Thoracic aorta (tissue), 2 donors: ENCODE data around the gene ACSL6. TPM values are rescaled to one million over a fixed set of nuclear protein-coding genes. Genes with fewer than 3 reads are reported as not detected.

ENCODE experiments used
- ATAC-seq: fragments of 150-250 bp; one replicate; pipeline ENCODE4 v1.8.0; 2017; ENCODE audit warnings: low read depth; ENCODE audit not compliant: insufficient number of reproducible peaks, low FRiP score
- DNase-seq: peaks from one replicate; pipeline ENCODE4 v3.0.0-alpha.2; 2020; ENCODE audit warnings: low spot score
- H3K27ac ChIP-seq, 2 donors: fragments of 200-600 bp; sonication (generic); 1 replicate in 1 of 2; 2 replicates in 1 of 2; pipeline ENCODE4 v1.5.1; 2016; ENCODE audit warnings: mild to moderate bottlenecking in 2 of 2, moderate library complexity in 2 of 2
- H3K27me3 ChIP-seq: fragments of 200-600 bp; sonication (generic); replicated peaks from 2 replicates; pipeline ENCODE4 v1.6.0; 2016; ENCODE audit warnings: mild to moderate bottlenecking; ENCODE audit not compliant: insufficient read depth
- H3K36me3 ChIP-seq: fragments of 200-600 bp; sonication (generic); one replicate; pipeline ENCODE4 v1.5.1; 2016
- H3K4me1 ChIP-seq, 2 donors: fragments of 200-600 bp; sonication (generic); 1 replicate in 1 of 2; 2 replicates in 1 of 2; pipeline versions ENCODE4 v1.5.1 to v1.6.0; 2016; ENCODE audit warnings: low read depth in 2 of 2, mild to moderate bottlenecking in 1 of 2; ENCODE audit not compliant: control insufficient read depth in 1 of 2
- H3K4me3 ChIP-seq: fragments of 200-600 bp; sonication (generic); 2 replicates; pipeline ENCODE4 v1.5.1; 2016; ENCODE audit warnings: mild to moderate bottlenecking
- H3K9me3 ChIP-seq: fragments of 200-600 bp; sonication (generic); 2 replicates; pipeline ENCODE4 v1.5.1; 2016
- total RNA-seq, 2 donors: library from RNA; depleted of rRNA; stranded (reverse); fragments of >200 nt; gene quantifications; one replicate each; pipeline versions ENCODE4 v1.1.0 to v1.2.3, GENCODE V29; 2016
- TF ChIP-seq, protein P1 (sequence below): fragments of 200-600 bp; sonication (generic); IDR thresholded peaks from one replicate; pipeline ENCODE4 v1.5.1; 2019; ENCODE audit warnings: antibody characterized with exemption

The ACSL6 gene
- total RNA-seq, 2 donors from 2014 or later = 1.6 TPM

DNA sequence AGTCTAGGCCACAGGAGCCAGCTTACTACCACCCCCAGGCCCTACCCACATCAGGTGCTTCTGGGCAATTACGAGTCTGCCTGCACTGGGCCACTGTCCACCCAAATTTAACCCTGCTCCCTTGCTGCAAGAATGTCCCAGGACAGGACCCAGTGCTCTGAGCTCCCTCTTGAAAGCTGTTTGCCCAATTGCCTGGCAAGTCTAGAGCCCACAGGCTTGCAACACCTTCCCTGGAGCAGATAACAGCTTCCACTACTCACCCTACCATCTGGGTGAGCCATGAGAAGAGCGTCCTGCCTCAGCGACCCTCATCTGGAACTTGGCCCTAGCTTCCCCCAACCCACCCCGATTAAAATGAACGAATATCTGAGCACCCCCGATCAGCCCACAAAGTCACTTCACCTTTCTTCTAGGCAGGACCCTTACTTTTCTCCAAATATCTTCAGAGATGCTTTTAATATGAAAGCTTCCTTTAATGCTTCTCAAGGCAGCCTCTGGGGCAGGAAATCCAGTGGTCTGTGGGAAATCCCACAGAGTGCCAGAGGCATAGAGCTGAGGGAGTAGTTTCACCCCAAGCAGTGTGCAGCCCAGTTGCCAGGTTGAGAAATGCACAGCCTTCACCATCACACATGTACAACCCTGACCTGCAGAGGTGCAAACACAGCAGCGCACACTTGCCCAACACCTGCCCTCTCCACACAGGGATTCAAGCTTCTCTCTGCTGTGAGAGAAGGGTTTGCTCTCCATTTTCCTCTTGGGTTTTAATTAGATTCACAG, 10.6 kb downstream of the ACSL6 start:
- TF ChIP-seq, protein P1, sequence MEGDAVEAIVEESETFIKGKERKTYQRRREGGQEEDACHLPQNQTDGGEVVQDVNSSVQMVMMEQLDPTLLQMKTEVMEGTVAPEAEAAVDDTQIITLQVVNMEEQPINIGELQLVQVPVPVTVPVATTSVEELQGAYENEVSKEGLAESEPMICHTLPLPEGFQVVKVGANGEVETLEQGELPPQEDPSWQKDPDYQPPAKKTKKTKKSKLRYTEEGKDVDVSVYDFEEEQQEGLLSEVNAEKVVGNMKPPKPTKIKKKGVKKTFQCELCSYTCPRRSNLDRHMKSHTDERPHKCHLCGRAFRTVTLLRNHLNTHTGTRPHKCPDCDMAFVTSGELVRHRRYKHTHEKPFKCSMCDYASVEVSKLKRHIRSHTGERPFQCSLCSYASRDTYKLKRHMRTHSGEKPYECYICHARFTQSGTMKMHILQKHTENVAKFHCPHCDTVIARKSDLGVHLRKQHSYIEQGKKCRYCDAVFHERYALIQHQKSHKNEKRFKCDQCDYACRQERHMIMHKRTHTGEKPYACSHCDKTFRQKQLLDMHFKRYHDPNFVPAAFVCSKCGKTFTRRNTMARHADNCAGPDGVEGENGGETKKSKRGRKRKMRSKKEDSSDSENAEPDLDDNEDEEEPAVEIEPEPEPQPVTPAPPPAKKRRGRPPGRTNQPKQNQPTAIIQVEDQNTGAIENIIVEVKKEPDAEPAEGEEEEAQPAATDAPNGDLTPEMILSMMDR = no peak
- DNase-seq (no peak), ATAC-seq (no peak)
- Histone ChIP-seq H3K36me3 (no peaks in the 10 kb centered on the region), H3K27me3 (no peaks in the 10 kb centered on the region), H3K27ac (no peak overlapping the region), H3K4me3 (no peak overlapping the region), H3K9me3 (no peaks in the 10 kb centered on the region), H3K4me1 (peaks cover 3 to 17% of the 10 kb centered on the region in 2 donors)

GRCh38 chr5:132000241-132000490, 11.3 kb downstream of the ACSL6 start:
- H3K27me3 ChIP-seq = no peaks in the 10 kb centered on the region
- ATAC-seq (no peak), DNase-seq (no peak)
- H3K4me1 ChIP-seq = peaks cover 3 to 17% of the 10 kb centered on the region in 2 donors
- H3K9me3 ChIP-seq = no peaks in the 10 kb centered on the region
- H3K4me3 ChIP-seq = no peak overlapping the region
- H3K36me3 ChIP-seq = no peaks in the 10 kb centered on the region
- no peak overlapping the region for H3K27ac ChIP-seq
- TF ChIP-seq, protein P1 = no peak

GRCh38 chr5:131999441-132000240, 11.8 kb downstream of the ACSL6 start:
- no peak for DNase-seq
- Histone ChIP-seq H3K36me3 (no peaks in the 10 kb centered on the region), H3K27me3 (no peaks in the 10 kb centered on the region), H3K4me3 (no peak overlapping the region), H3K9me3 (no peaks in the 10 kb centered on the region), H3K4me1 (peaks cover 3 to 17% of the 10 kb centered on the region in 2 donors), H3K27ac (no peak overlapping the region)
- TF ChIP-seq, protein P1 = no peak
- ATAC-seq = no peak

- no peaks in the 10 kb centered on the region for H3K36me3 ChIP-seq
- peaks cover 3 to 17% of the 10 kb centered on the region in 2 donors for H3K4me1 ChIP-seq
- H3K4me3 ChIP-seq = no peak overlapping the region
- no peaks in the 10 kb centered on the region for H3K9me3 ChIP-seq
- H3K27me3 ChIP-seq = no peaks in the 10 kb centered on the region
- no peak for DNase-seq
- no peak for ATAC-seq
- no peak overlapping the region for H3K27ac ChIP-seq
- TF ChIP-seq, protein P1 = no peak
Observed at GRCh38 chr5:131999041-131999440, 12.4 kb downstream of the ACSL6 start.

DNA sequence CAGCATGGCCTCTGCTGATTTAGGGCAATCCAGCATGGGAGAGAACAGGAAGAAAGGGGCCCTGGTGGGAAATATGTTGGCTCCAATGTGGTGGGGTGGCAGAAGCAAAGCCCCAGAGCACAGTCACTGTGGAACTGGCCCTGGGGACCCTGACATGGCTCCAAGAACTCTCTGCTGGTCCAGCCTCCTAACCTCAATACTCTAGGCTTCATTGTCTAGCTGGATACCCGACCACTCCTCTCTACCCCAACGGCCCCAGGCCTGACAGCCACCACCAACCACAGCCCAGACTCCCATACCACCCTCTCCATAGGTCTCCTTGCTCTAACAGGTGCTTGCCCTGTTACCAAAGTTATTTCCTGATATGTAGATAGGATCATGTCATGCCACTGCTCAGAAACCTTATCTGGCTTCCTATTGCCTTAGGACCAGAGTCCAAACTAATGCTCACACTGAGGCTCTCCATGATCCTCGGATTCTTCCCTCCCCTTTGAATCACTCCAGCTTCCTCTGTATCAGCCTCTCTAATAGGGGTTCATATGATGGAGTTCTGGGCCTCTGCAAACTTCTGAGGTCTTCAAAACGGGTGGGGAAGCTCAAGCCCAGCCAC, 12.9 kb downstream of the ACSL6 start:
- DNase-seq (no peak), ATAC-seq (no peak)
- no peaks in the 10 kb centered on the region for H3K36me3 ChIP-seq
- H3K9me3 ChIP-seq = no peaks in the 10 kb centered on the region
- TF ChIP-seq, protein P1 = no peak
- no peak overlapping the region for H3K27ac ChIP-seq
- H3K4me1 ChIP-seq = peaks cover 3 to 15% of the 10 kb centered on the region in 2 donors
- no peaks in the 10 kb centered on the region for H3K27me3 ChIP-seq
- no peak overlapping the region for H3K4me3 ChIP-seq
